GM19328 (cell line): ENCODE data around the gene RPL10.

Experiments used
- ATAC-seq: cut with Tn5 transposase; IDR thresholded peaks from one replicate; pipeline ENCODE4 v1.9.1; 2021; ENCODE audit warnings: mild to moderate bottlenecking, moderate library complexity; ENCODE audit not compliant: unreplicated experiment

The RPL10 gene

GRCh38 chrX:154397888-154398667 lies at the start of gene RPL10:
Gene RPL10 (plus strand): TSS chrX:154398377. CDS start chrX:154398520, 143 bp downstream.
- peak; percentile 71 for ATAC-seq

GRCh38 chrX:154348646-154349358 lies 49.4 kb upstream of the RPL10 start:
- no peak for ATAC-seq

- no peak for ATAC-seq
Measured at GRCh38 chrX:154349359-154349935, 48.7 kb upstream of the RPL10 start.

GRCh38 chrX:154349979-154350378 lies 48.2 kb upstream of the RPL10 start:
- no peak for ATAC-seq

GRCh38 chrX:154350429-154351182 lies 47.6 kb upstream of the RPL10 start:
- no peak for ATAC-seq

GRCh38 chrX:154351183-154352011 lies 46.8 kb upstream of the RPL10 start:
- ATAC-seq = no peak

- ATAC-seq = no peak
Measured at GRCh38 chrX:154352012-154352401, 46.2 kb upstream of the RPL10 start.

GRCh38 chrX:154352466-154352865 lies 45.7 kb upstream of the RPL10 start:
- ATAC-seq = no peak

- ATAC-seq = no peak
Measured at GRCh38 chrX:154353172-154353843, 44.9 kb upstream of the RPL10 start.

- no peak for ATAC-seq
Measured at GRCh38 chrX:154354013-154354412, 44.2 kb upstream of the RPL10 start.

- no peak for ATAC-seq
Measured at GRCh38 chrX:154354516-154354915, 43.7 kb upstream of the RPL10 start.

GRCh38 chrX:154355094-154355775 lies 42.9 kb upstream of the RPL10 start:
- no peak for ATAC-seq

- no peak for ATAC-seq
Measured at GRCh38 chrX:154355776-154356140, 42.4 kb upstream of the RPL10 start.

- no peak for ATAC-seq
Measured at GRCh38 chrX:154356596-154356995, 41.6 kb upstream of the RPL10 start.

GRCh38 chrX:154357205-154357604 lies 41.0 kb upstream of the RPL10 start:
- ATAC-seq = no peak

GRCh38 chrX:154358011-154358410 lies 40.2 kb upstream of the RPL10 start:
- no peak for ATAC-seq

- ATAC-seq = no peak
Measured at GRCh38 chrX:154358829-154359228, 39.3 kb upstream of the RPL10 start.

GRCh38 chrX:154359362-154360154 lies 38.6 kb upstream of the RPL10 start:
- no peak for ATAC-seq
